Upper lobe of left lung (tissue), 6 donors: ENCODE results near the gene SLC12A7. TPM values are rescaled to one million over a fixed set of nuclear protein-coding genes. Genes with fewer than 3 reads are reported as not detected.

Source experiments
- ATAC-seq, 2 donors: fragments of 200-7000 bp; cut with Tn5 transposase; one replicate each; pipeline ENCODE4 v1.9.1; 2022; ENCODE audit warnings: mild to moderate bottlenecking in 2 of 2, moderate library complexity in 2 of 2; ENCODE audit not compliant: low FRiP score in 2 of 2
- DNase-seq, 2 donors: peaks; one replicate each; pipeline ENCODE4 v3.0.0-alpha.2; 2019 to 2020
- H3K27ac ChIP-seq, 4 donors: fragments of 200-600 bp; sonication (generic); one replicate each; pipeline ENCODE4 v1.5.1; 2016 to 2019
- H3K27me3 ChIP-seq, 4 donors: fragments of 200-600 bp; sonication (generic); one replicate each; pipeline ENCODE4 v1.5.1; 2017 to 2019
- H3K36me3 ChIP-seq, 4 donors: fragments of 200-600 bp; sonication (generic); one replicate each; pipeline ENCODE4 v1.5.1; 2016 to 2019
- H3K4me1 ChIP-seq, 4 donors: fragments of 200-600 bp; sonication (generic); one replicate each; pipeline ENCODE4 v1.5.1; 2018 to 2019
- H3K4me3 ChIP-seq, 4 donors: fragments of 200-600 bp; sonication (generic); one replicate each; pipeline ENCODE4 v1.5.1; 2017 to 2019; ENCODE audit warnings: mild to moderate bottlenecking in 2 of 4, moderate library complexity in 1 of 4
- H3K9me3 ChIP-seq, 4 donors: fragments of 200-600 bp; sonication (generic); one replicate each; pipeline ENCODE4 v1.5.1; 2018 to 2019
- CTCF ChIP-seq, 6 experiments: fragments of 450-650 bp in 4 of 6; fragments of 200-600 bp in 2 of 6; sonication (generic) in 2 of 6; IDR thresholded peaks; one replicate each; pipeline ENCODE4 v1.5.1; 2016 to 2019; ENCODE audit warnings: antibody characterized with exemption in 6 of 6
- EP300 ChIP-seq, 4 donors: sonication (generic); formaldehyde crosslinking; IDR thresholded peaks; one replicate each; pipeline ENCODE4 v1.5.1; 2017; ENCODE audit warnings: antibody characterized with exemption in 4 of 4, control low read depth in 2 of 4
- POLR2A ChIP-seq, 4 donors: fragments of 450-650 bp; IDR thresholded peaks; one replicate each; pipeline ENCODE4 v1.5.1; 2016 to 2017; ENCODE audit warnings: antibody characterized with exemption in 4 of 4, mild to moderate bottlenecking in 2 of 4
- POLR2AphosphoS5 ChIP-seq, 2 donors: sonication (generic); formaldehyde crosslinking; IDR thresholded peaks; one replicate each; pipeline ENCODE4 v1.5.1; 2017; ENCODE audit warnings: antibody characterized with exemption in 2 of 2
- WGBS, 2 donors: methylation state at CpG; one replicate each; pipeline ENCODE4 v1.1.5; 2017 to 2018; 5-methylcytosine and 5-hydroxymethylcytosine counted together
- total RNA-seq, 6 donors: library from RNA; depleted of rRNA in 4 of 6; stranded (reverse); fragments of >200 nt in 4 of 6; gene quantifications; one replicate each; pipeline versions ENCODE4 v1.1.0 to v1.2.1, GENCODE V29; 2016 to 2021
- donor health status: DM: no; HTN: no; CAD: no; lungs with moderate emphysema.
- donor health status: DM: no; HTN: yes; CAD: no; lungs with severe emphysema.

The SLC12A7 gene
- total RNA-seq, 6 donors from 2014 or later, result 31.3 to 138 (median 48.5) TPM

GRCh38 chr5:1097381-1097987, 14.4 kb downstream of the SLC12A7 start:
- peaks cover 9 to 28% (median 15%) of the 10 kb centered on the region in 4 donors for H3K4me1 ChIP-seq
- DNase-seq, result peak in 1 of 2 donors; percentile 61

GRCh38 chr5:1096838-1097237, 15.0 kb downstream of the SLC12A7 start:
- H3K36me3 ChIP-seq, result peaks cover 4 to 37% (median 20%) of the 10 kb centered on the region in 4 donors
- TF ChIP-seq POLR2AphosphoS5 (IDR thresholded peaks at IDR 0.05), result no peak
- TF ChIP-seq CTCF (IDR thresholded peaks at IDR 0.05), result no peak
- TF ChIP-seq POLR2A (IDR thresholded peaks at IDR 0.05), result no peak
- no peak for TF ChIP-seq EP300 (IDR thresholded peaks at IDR 0.05)
- no peak overlapping the region for H3K27ac ChIP-seq
- H3K4me3 ChIP-seq, result no peak overlapping the region
- H3K9me3 ChIP-seq, result no peaks in the 10 kb centered on the region
- H3K4me1 ChIP-seq, result peaks cover 3 to 25% (median 12%) of the 10 kb centered on the region in 4 donors
- ATAC-seq, result no peak
- H3K27me3 ChIP-seq, result no peaks in the 10 kb centered on the region
- WGBS, 2 donors, result 66 to 74% methylated on average over 10 of the region's 10 CpGs
- peak in 1 of 2 donors; percentile 30 for DNase-seq

More at GRCh38 chr5:1097381-1097987, 14.4 kb downstream of the SLC12A7 start:
- H3K27ac ChIP-seq, result no peak overlapping the region
- TF ChIP-seq POLR2AphosphoS5 (IDR thresholded peaks at IDR 0.05) (no peak), CTCF (IDR thresholded peaks at IDR 0.05) (no peak), POLR2A (IDR thresholded peaks at IDR 0.05) (no peak), EP300 (IDR thresholded peaks at IDR 0.05) (no peak)
- H3K27me3 ChIP-seq, result no peaks in the 10 kb centered on the region
- 85 to 93% methylated on average over 22 of the region's 22 CpGs for whole genome bisulfite sequencing, 2 donors
- no peaks in the 10 kb centered on the region for H3K9me3 ChIP-seq
- H3K4me3 ChIP-seq, result no peak overlapping the region
- ATAC-seq, result no peak
- H3K36me3 ChIP-seq, result peaks cover 0 to 30% (median 18%) of the 10 kb centered on the region in 4 donors

- ATAC-seq, result no peak
- 87 to 89% methylated on average over 11 of the region's 11 CpGs for WGBS, 2 donors
- Histone ChIP-seq H3K27ac (no peak overlapping the region), H3K9me3 (no peaks in the 10 kb centered on the region), H3K36me3 (peaks cover 4 to 45% (median 25%) of the 10 kb centered on the region in 4 donors), H3K4me1 (peaks cover 0 to 23% (median 10%) of the 10 kb centered on the region in 4 donors), H3K4me3 (no peak overlapping the region), H3K27me3 (no peaks in the 10 kb centered on the region)
- no peak for DNase-seq
- TF ChIP-seq POLR2AphosphoS5 (IDR thresholded peaks at IDR 0.05) (no peak), POLR2A (IDR thresholded peaks at IDR 0.05) (no peak), CTCF (IDR thresholded peaks at IDR 0.05) (no peak), EP300 (IDR thresholded peaks at IDR 0.05) (no peak)
Measured at GRCh38 chr5:1095990-1096363, 15.9 kb downstream of the SLC12A7 start.

GRCh38 chr5:1095302-1095989, 16.4 kb downstream of the SLC12A7 start:
- H3K27me3 ChIP-seq, result no peaks in the 10 kb centered on the region
- peaks cover 0 to 17% (median 8%) of the 10 kb centered on the region in 4 donors for H3K4me1 ChIP-seq
- TF ChIP-seq CTCF (IDR thresholded peaks at IDR 0.05) (no peak), EP300 (IDR thresholded peaks at IDR 0.05) (no peak), POLR2AphosphoS5 (IDR thresholded peaks at IDR 0.05) (no peak), POLR2A (IDR thresholded peaks at IDR 0.05) (no peak)
- H3K4me3 ChIP-seq, result no peak overlapping the region
- no peak overlapping the region for H3K27ac ChIP-seq
- WGBS, 2 donors, result 82 to 94% methylated on average over 7 to 21 of the region's 22 CpGs
- ATAC-seq, result no peak
- H3K9me3 ChIP-seq, result no peaks in the 10 kb centered on the region
- DNase-seq, result peak in 1 of 2 donors; percentile 58
- H3K36me3 ChIP-seq, result peaks cover 4 to 51% (median 26%) of the 10 kb centered on the region in 4 donors
